DND-41 (cell line): ENCODE data around the gene TCERG1L.
"Not testable (repeated sequence)": the region's sequence is repeated elsewhere in the genome, so short reads cannot be mapped to it uniquely, and the experiment has no call there.

Source experiments
- EZH2 ChIP-seq: IDR thresholded peaks from 3 replicates; pipeline ENCODE4 v1.6.1; 2012; ENCODE audit warnings: borderline replicate concordance, low read depth, mild to moderate bottlenecking, moderate library complexity, low read length, inconsistent platforms; ENCODE audit not compliant: severe bottlenecking
- TF ChIP-seq, protein P1 (sequence below): IDR thresholded peaks from 2 replicates; pipeline ENCODE4 v1.5.1; 2012; ENCODE audit warnings: borderline replicate concordance, low read length, moderate library complexity, mild to moderate bottlenecking; ENCODE audit not compliant: poor library complexity, severe bottlenecking; ENCODE audit errors: extremely low read depth

DNA sequence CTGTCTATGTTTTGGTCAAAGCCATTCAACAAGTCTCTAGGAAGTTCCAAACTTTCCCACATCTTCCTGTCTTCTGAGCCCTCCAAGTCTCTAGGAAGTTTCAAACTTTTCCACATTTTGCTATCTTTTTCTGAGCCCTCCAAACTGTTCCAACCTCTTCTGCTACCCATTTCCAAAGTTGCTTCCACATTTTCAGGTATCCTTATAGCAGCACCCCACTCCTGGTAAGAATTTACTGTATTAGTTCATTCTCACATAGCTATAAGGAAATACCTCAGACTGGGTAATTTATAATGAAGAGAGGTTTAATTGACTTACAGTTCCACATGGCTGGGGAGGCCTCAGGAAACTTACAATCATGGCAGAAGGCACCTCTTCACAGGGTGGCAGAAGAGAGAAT lies 159.1 kb downstream of the TCERG1L start:
- TF ChIP-seq, protein P1, sequence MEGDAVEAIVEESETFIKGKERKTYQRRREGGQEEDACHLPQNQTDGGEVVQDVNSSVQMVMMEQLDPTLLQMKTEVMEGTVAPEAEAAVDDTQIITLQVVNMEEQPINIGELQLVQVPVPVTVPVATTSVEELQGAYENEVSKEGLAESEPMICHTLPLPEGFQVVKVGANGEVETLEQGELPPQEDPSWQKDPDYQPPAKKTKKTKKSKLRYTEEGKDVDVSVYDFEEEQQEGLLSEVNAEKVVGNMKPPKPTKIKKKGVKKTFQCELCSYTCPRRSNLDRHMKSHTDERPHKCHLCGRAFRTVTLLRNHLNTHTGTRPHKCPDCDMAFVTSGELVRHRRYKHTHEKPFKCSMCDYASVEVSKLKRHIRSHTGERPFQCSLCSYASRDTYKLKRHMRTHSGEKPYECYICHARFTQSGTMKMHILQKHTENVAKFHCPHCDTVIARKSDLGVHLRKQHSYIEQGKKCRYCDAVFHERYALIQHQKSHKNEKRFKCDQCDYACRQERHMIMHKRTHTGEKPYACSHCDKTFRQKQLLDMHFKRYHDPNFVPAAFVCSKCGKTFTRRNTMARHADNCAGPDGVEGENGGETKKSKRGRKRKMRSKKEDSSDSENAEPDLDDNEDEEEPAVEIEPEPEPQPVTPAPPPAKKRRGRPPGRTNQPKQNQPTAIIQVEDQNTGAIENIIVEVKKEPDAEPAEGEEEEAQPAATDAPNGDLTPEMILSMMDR = not testable (repeated sequence)
- not testable (repeated sequence) for TF ChIP-seq EZH2
